H9 (cell line): ENCODE data around the gene HIRA. TPM values are rescaled to one million over a fixed set of nuclear protein-coding genes. Genes with fewer than 3 reads are reported as not detected.
A peak's percentile ranks its signal among the peaks of the same experiment; 100 is the strongest.

Experiments
- DNase-seq: peaks from one replicate; pipeline ENCODE4 v3.0.0-alpha.2; 2017
- H2AFZ ChIP-seq: one replicate; pipeline ENCODE4 v1.6.1; 2013; ENCODE audit warnings: mild to moderate bottlenecking, low read length, control low read depth, moderate library complexity
- H2AK5ac ChIP-seq: 2 replicates; pipeline ENCODE4 v1.6.1; 2013; ENCODE audit warnings: low read length, control low read depth, mixed read lengths; ENCODE audit not compliant: insufficient read length
- H2BK120ac ChIP-seq: one replicate; pipeline ENCODE4 v1.6.1; 2013; ENCODE audit warnings: low read depth, mild to moderate bottlenecking, low read length, control low read depth, inconsistent platforms; ENCODE audit not compliant: poor library complexity, severe bottlenecking
- H2BK12ac ChIP-seq: 2 replicates; pipeline ENCODE4 v1.6.1; 2013; ENCODE audit warnings: low read length, control low read depth, mixed read lengths, low read depth; ENCODE audit not compliant: insufficient read length
- H2BK15ac ChIP-seq: 2 replicates; pipeline ENCODE4 v1.6.1; 2013; ENCODE audit warnings: low read depth, low read length, control low read depth
- H2BK20ac ChIP-seq: one replicate; pipeline ENCODE4 v1.6.1; 2013; ENCODE audit warnings: low read depth, mild to moderate bottlenecking, low read length, control low read depth, inconsistent platforms; ENCODE audit not compliant: poor library complexity, severe bottlenecking
- H2BK5ac ChIP-seq: 2 replicates; pipeline ENCODE4 v1.6.1; 2013; ENCODE audit warnings: low read length, control low read depth, mixed read lengths; ENCODE audit not compliant: insufficient read length
- H3K14ac ChIP-seq: 2 replicates; pipeline ENCODE4 v1.6.1; 2013; ENCODE audit warnings: low read length, control low read depth; ENCODE audit not compliant: insufficient read depth
- H3K18ac ChIP-seq: 2 replicates; pipeline ENCODE4 v1.6.1; 2013; ENCODE audit warnings: low read depth, mild to moderate bottlenecking, mixed read lengths, low read length, control low read depth; ENCODE audit not compliant: insufficient read length
- H3K23ac ChIP-seq: 2 replicates; pipeline ENCODE4 v1.6.1; 2013; ENCODE audit warnings: low read length, control low read depth, mixed read lengths, low read depth; ENCODE audit not compliant: insufficient read length
- H3K23me2 ChIP-seq: 2 replicates; pipeline ENCODE4 v1.6.1; 2013; ENCODE audit warnings: low read depth, mild to moderate bottlenecking, mixed read lengths, low read length, control low read depth; ENCODE audit not compliant: insufficient read length, poor library complexity, severe bottlenecking
- H3K27ac ChIP-seq: 2 replicates; pipeline ENCODE4 v1.5.1; 2013; ENCODE audit warnings: low read length, control low read depth, mixed read lengths, low read depth; ENCODE audit not compliant: insufficient read length
- H3K27me3 ChIP-seq: 2 replicates; pipeline ENCODE4 v1.6.1; 2013; ENCODE audit warnings: low read length, control low read depth, inconsistent platforms; ENCODE audit not compliant: insufficient read depth
- H3K4ac ChIP-seq: 2 replicates; pipeline ENCODE4 v1.6.1; 2013; ENCODE audit warnings: low read depth, mild to moderate bottlenecking, control low read depth, inconsistent platforms, low read length, moderate library complexity
- H3K4me1 ChIP-seq: 2 replicates; pipeline ENCODE4 v1.6.1; 2013; ENCODE audit warnings: low read length, control low read depth, inconsistent platforms; ENCODE audit not compliant: insufficient read depth
- H3K4me2 ChIP-seq: 2 replicates; pipeline ENCODE4 v1.6.1; 2013; ENCODE audit warnings: low read length, control low read depth, mixed read lengths; ENCODE audit not compliant: insufficient read length, insufficient read depth
- H3K56ac ChIP-seq: 2 replicates; pipeline ENCODE4 v1.6.1; 2013; ENCODE audit warnings: low read depth, mild to moderate bottlenecking, mixed read lengths, low read length, control low read depth; ENCODE audit not compliant: insufficient read length
- H3K79me1 ChIP-seq: 2 replicates; pipeline ENCODE4 v1.6.1; 2013; ENCODE audit warnings: low read depth, mild to moderate bottlenecking, moderate library complexity, low read length, control low read depth, inconsistent platforms; ENCODE audit not compliant: insufficient read depth, poor library complexity, severe bottlenecking
- H3K79me2 ChIP-seq: 2 replicates; pipeline ENCODE4 v1.6.1; 2013; ENCODE audit warnings: low read length, control low read depth, inconsistent platforms; ENCODE audit not compliant: insufficient read depth
- H3K9ac ChIP-seq: 2 replicates; pipeline ENCODE4 v1.6.1; 2013; ENCODE audit warnings: low read length, control low read depth, mixed read lengths; ENCODE audit not compliant: insufficient read length; ENCODE audit errors: extremely low read depth
- H3K9me3 ChIP-seq: one replicate; pipeline ENCODE4 v1.6.1; 2013; ENCODE audit warnings: low read depth, low read length, inconsistent platforms; ENCODE audit not compliant: control insufficient read depth
- H3T11ph ChIP-seq: one replicate; pipeline ENCODE4 v1.6.1; 2013; ENCODE audit warnings: mild to moderate bottlenecking, low read length, control low read depth, inconsistent platforms
- H4K20me1 ChIP-seq: one replicate; pipeline ENCODE4 v1.6.1; 2013; ENCODE audit not compliant: control insufficient read depth, insufficient read length, insufficient read depth
- H4K5ac ChIP-seq: 2 replicates; pipeline ENCODE4 v1.6.1; 2013; ENCODE audit warnings: low read depth, mild to moderate bottlenecking, mixed read lengths, low read length, control low read depth; ENCODE audit not compliant: insufficient read length
- H4K8ac ChIP-seq: replicated peaks from 2 replicates; pipeline ENCODE4 v1.6.1; 2013; ENCODE audit warnings: low read length, control low read depth, mixed read lengths, low read depth; ENCODE audit not compliant: insufficient read length
- H4K91ac ChIP-seq: 2 replicates; pipeline ENCODE4 v1.6.1; 2013; ENCODE audit warnings: low read depth, mild to moderate bottlenecking, moderate library complexity, mixed read lengths, low read length, control low read depth; ENCODE audit not compliant: insufficient read length
- H3K27ac Mint-ChIP-seq, 3 experiments: 2 replicates in 2 of 3; 3 replicates in 1 of 3; pipeline ENCODE4 v1.8.0; 2020 to 2021; ENCODE audit warnings: mixed read lengths in 3 of 3, mild to moderate bottlenecking in 1 of 3, moderate library complexity in 1 of 3
- H3K27me3 Mint-ChIP-seq: 2 replicates; pipeline ENCODE4 v1.8.0; 2021; ENCODE audit warnings: low read depth, mild to moderate bottlenecking, moderate library complexity, mixed read lengths
- H3K36me3 Mint-ChIP-seq, 3 experiments: 2 replicates in 2 of 3; 3 replicates in 1 of 3; pipeline ENCODE4 v1.8.0; 2020 to 2021; ENCODE audit warnings: low read depth in 3 of 3, mixed read lengths in 3 of 3; ENCODE audit not compliant: insufficient read depth in 1 of 3
- H3K4me1 Mint-ChIP-seq, 2 experiments: 2 replicates each; pipeline ENCODE4 v1.8.0; 2020; ENCODE audit warnings: mixed read lengths in 2 of 2
- H3K4me3 Mint-ChIP-seq, 2 experiments: 2 replicates in 1 of 2; 3 replicates in 1 of 2; pipeline ENCODE4 v1.8.0; 2020 to 2021; ENCODE audit warnings: mild to moderate bottlenecking in 2 of 2, mixed read lengths in 2 of 2, moderate library complexity in 1 of 2
- H3K9me3 Mint-ChIP-seq, 2 experiments: 2 replicates in 1 of 2; 3 replicates in 1 of 2; pipeline ENCODE4 v1.8.0; 2020; ENCODE audit warnings: mild to moderate bottlenecking in 2 of 2, mixed read lengths in 2 of 2, moderate library complexity in 1 of 2
- CTCF ChIP-seq: fragments of 200-600 bp; sonication (generic); conservative IDR thresholded peaks from 3 replicates; pipeline ENCODE4 v1.8.0; 2021; ENCODE audit warnings: antibody characterized with exemption, mild to moderate bottlenecking
- WGBS: extraction: QIAGEN DNeasy Blood & Tissue Kit; methylation state at CpG from one replicate; pipeline ENCODE4 v1.1.7; 2013; ENCODE audit warnings: missing lambda C conversion rate, low lambda C conversion rate, mixed read lengths; ENCODE audit not compliant: insufficient read length; ENCODE audit errors: extremely low coverage; 5-methylcytosine and 5-hydroxymethylcytosine counted together
- total RNA-seq: library from RNA; stranded (reverse); gene quantifications from 2 replicates; pipeline ENCODE4 v1.2.1, GENCODE V29; 2021

Gene HIRA
- total RNA-seq, 1 experiment from 2014 or later, result 51.9 TPM

GRCh38 chr22:19400881-19401280 lies 30.7 kb downstream of the HIRA start:
- no peaks in the 10 kb centered on the region for H3K4me1 Mint-ChIP-seq
- no peak overlapping the region for H3K4me3 Mint-ChIP-seq
- Histone ChIP-seq H3K9me3 (no peaks in the 10 kb centered on the region), H3K23ac (no peak overlapping the region), H4K91ac (no peak overlapping the region), H3K79me1 (no peaks in the 10 kb centered on the region), H2BK20ac (no peak overlapping the region), H3K27me3 (no peaks in the 10 kb centered on the region), H3K18ac (no peak overlapping the region), H3K56ac (no peak overlapping the region), H2BK120ac (no peak overlapping the region), H3T11ph (no peak overlapping the region), H3K79me2 (no peaks in the 10 kb centered on the region), H3K27ac (no peak overlapping the region), H3K9ac (no peak overlapping the region), H3K4ac (no peak overlapping the region), H3K4me1 (no peaks in the 10 kb centered on the region), H3K4me2 (no peak overlapping the region), H2AK5ac (no peak overlapping the region), H2BK15ac (no peak overlapping the region), H2BK5ac (no peak overlapping the region), H3K14ac (no peak overlapping the region), H4K5ac (no peak overlapping the region), H2BK12ac (no peak overlapping the region), H4K8ac (no peak overlapping the region), H3K23me2 (no peaks in the 10 kb centered on the region), H2AFZ (no peak overlapping the region), H4K20me1 (no peaks in the 10 kb centered on the region)
- DNase-seq, result no peak
- H3K36me3 Mint-ChIP-seq, result peaks cover 11 to 69% (median 36%) of the 10 kb centered on the region in 3 experiments; a peak in 6 of 7 replicates
- no CpG with 5 or more reads among the region's 6 CpGs for WGBS
- no peaks in the 10 kb centered on the region for H3K9me3 Mint-ChIP-seq
- no peak for TF ChIP-seq CTCF
- peak overlapping the region in 2 of 3 experiments; percentile 2 to 15; a peak in 3 of 7 replicates for H3K27ac Mint-ChIP-seq
- H3K27me3 Mint-ChIP-seq, result no peaks in the 10 kb centered on the region; the same call in 1 of the 2 replicates
